ENCODE results near the gene CAPN2. TPM values are rescaled to one million over a fixed set of nuclear protein-coding genes. Genes with fewer than 3 reads are reported as not detected.

The CAPN2 gene
- total RNA-seq = 100 to 1,000 TPM; 160 to 207 (median 177) TPM

DNA sequence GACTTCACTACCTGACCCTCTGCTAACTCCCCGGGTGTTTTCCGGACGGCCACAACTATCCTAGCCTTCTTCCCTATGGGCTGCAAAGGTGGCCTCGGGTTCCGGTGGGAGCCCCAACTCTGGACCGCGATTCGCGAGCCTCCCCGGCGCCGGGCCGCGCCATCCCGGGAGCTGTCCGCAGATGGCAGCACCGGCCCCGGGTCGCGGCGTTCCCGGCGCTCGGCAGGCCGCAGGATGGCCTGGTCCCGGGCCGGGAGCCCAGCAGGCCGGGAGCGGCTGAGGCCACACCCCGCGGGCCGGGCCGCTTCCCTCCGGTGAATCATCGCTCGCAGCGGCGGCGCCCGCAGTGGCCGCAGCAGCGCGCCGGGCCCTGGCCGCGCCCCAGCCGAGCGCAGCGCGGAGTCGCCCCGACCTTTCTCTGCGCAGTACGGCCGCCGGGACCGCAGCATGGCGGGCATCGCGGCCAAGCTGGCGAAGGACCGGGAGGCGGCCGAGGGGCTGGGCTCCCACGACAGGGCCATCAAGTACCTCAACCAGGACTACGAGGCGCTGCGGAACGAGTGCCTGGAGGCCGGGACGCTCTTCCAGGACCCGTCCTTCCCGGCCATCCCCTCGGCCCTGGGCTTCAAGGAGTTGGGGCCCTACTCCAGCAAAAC is at the start of gene CAPN2:
Gene CAPN2, plus strand, starts transcription at position 346 of the 656 bp plus-strand sequence. Its CDS starts 102 bp downstream, at position 448.
- Histone ChIP-seq H3K36me3 (peaks cover 0 to 4% (median 0%) of the 10 kb centered on the region in 3 donors), H3K27me3 (no peaks in the 10 kb centered on the region), H3K4me1 (peaks cover 0 to 64% (median 43%) of the 10 kb centered on the region in 4 donors), H3K9me3 (no peaks in the 10 kb centered on the region), H3K4me3 (peak within 1 kb of the TSS; percentile 58 to 96 (median 86)), H3K27ac (peak within 1 kb of the TSS; percentile 71 to 99 (median 96))
- TF ChIP-seq EP300 (IDR thresholded peaks at IDR 0.05) (no peak), CTCF (IDR thresholded peaks at IDR 0.05) (peak; percentile 64 to 97 (median 86)), POLR2A (IDR thresholded peaks at IDR 0.05) (peak; percentile 70 to 73)
- peak; percentile 48 to 67 for DNase-seq (ENCODE audit: low spot score in 2 of 2)
- WGBS, 2 donors = 0 to 1% methylated on average over 29 to 37 of the region's 74 CpGs

DNA sequence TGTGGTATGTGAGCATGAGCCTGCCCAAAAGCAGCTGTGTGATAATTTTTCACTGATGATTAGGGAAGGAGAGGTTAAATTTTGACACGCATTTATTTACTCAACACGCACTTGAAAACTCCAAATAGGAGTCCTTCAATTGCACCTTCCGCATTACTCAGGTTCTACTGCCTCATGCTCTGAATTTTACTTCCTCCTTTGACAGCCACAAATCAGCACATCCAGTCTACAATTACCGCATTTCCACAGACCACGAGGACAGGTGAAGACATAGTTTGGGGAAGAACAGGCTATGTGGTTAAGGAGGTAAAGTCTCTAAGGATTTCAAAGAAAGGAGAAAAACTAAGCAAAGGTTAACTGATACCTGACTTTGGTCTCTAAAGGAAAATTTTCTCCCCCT is 49.4 kb upstream of the CAPN2 start:
- no peaks in the 10 kb centered on the region for H3K4me1 ChIP-seq
- H3K9me3 ChIP-seq = no peaks in the 10 kb centered on the region
- no peak for DNase-seq (ENCODE audit: low spot score in 2 of 2)
- no peaks in the 10 kb centered on the region for H3K36me3 ChIP-seq
- 67 to 69% methylated on average over 5 of the region's 5 CpGs for WGBS, 2 donors
- no peak for TF ChIP-seq CTCF (IDR thresholded peaks at IDR 0.05)
- no peak for TF ChIP-seq EP300 (IDR thresholded peaks at IDR 0.05)
- no peak for TF ChIP-seq POLR2A (IDR thresholded peaks at IDR 0.05)
- no peaks in the 10 kb centered on the region for H3K27me3 ChIP-seq
- H3K4me3 ChIP-seq = no peak overlapping the region
- no peak overlapping the region for H3K27ac ChIP-seq

DNA sequence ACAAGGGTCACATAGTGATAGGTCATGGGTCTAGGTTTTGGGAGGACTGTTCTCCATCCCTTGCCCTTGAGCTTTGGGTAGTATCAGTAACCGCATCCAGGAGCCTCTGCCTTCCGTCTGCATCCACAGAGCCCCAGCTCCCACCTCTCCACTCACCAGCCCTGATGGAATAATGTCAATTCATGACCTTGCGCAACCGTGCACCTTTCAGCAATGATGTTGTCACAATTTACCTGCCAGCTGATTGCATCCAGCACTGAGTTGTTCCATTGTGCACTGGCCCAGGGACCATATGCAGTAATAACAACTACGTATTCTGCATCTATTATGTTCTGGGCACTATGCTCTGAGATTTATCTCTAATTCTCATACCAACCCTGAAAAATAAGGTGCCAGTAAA is 48.2 kb upstream of the CAPN2 start:
- no peaks in the 10 kb centered on the region for H3K9me3 ChIP-seq
- H3K4me3 ChIP-seq = no peak overlapping the region
- H3K4me1 ChIP-seq = no peaks in the 10 kb centered on the region
- DNase-seq (ENCODE audit: low spot score in 2 of 2) = no peak
- TF ChIP-seq POLR2A (IDR thresholded peaks at IDR 0.05) (no peak), EP300 (IDR thresholded peaks at IDR 0.05) (no peak), CTCF (IDR thresholded peaks at IDR 0.05) (no peak)
- no peak overlapping the region for H3K27ac ChIP-seq
- no peaks in the 10 kb centered on the region for H3K36me3 ChIP-seq
- H3K27me3 ChIP-seq = no peaks in the 10 kb centered on the region
- 72 to 78% methylated on average over 5 of the region's 5 CpGs for WGBS, 2 donors

DNA sequence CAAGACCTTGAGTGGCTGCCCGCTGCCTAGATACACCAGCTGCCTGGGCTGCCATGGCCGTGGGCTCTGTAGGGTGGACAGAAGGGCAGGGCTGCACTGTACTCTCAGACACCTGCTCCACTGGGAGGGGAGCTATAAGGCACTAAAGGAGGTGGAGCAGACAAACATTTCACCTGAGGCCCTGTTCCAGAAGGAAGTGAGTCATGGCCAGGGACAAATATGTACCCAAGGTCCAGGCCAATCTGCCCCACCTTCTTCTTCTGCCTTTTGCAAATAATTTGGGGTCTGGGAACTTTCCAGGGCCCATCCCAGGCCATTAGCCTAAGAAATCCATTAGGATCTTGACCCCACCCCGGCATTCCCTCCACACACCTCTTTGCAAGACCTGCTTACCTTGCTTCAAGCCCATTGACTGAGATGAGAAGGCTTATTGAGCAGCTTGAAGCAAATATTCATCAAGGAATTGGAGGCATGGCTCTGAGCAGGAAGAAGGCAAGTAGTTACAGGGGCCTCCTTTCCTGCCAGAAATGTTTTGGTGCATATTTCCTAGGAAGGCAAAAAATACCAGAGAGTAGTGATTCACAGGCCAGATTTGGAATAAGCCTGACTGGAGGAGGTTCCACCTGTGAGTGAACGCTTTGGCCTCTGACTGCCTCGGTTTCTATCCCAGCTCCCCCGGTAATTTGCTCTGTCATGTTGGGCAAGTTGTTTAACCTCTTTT is 46.6 kb upstream of the CAPN2 start, which contains the start of gene CAPN8:
Gene CAPN8, minus strand, starts transcription at position 110 of the 721 bp plus-strand sequence. Its CDS starts 55 bp downstream, at position 55.
- no peak within 1 kb of the TSS for H3K27ac ChIP-seq
- no peak within 1 kb of the TSS for H3K4me3 ChIP-seq
- no peaks in the 10 kb centered on the region for H3K36me3 ChIP-seq
- no peaks in the 10 kb centered on the region for H3K27me3 ChIP-seq
- DNase-seq (ENCODE audit: low spot score in 2 of 2) = no peak
- no peaks in the 10 kb centered on the region for H3K4me1 ChIP-seq
- no peak for TF ChIP-seq EP300 (IDR thresholded peaks at IDR 0.05)
- H3K9me3 ChIP-seq = no peaks in the 10 kb centered on the region
- 73 to 77% methylated on average over 6 of the region's 6 CpGs for whole genome bisulfite sequencing, 2 donors

DNA sequence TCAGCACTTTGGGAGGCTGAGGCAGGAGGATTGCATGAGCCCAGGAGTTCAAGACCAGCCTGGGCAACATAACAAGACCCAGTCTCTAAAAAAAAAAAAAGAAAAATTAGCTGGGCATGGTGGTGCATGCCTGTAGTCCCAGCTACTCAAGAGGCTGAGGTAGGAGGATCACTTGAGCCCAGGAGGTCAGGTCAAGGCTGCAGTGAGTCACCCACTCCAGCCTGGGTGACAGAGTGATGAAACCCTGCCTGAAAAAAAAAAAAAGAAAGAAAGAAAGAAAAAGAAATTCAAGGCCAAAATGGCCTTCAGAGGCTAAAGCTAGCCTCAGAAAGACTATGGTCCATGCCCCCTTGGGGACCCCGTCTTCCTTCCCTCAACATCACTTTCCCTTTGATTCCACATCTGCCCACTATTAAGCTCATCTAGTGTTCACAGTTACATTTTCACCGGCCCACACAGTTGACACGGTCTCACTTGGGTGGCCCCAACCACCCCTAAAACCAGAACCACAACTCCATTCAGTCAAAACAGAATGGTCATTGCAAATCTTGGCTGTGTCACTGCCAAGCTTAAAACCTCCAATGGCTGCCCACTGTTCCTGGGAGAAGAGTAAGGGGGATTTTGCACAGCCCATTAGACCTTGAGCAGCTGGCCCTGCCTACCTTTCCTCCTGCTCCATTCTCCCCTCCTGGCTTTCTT is 44.7 kb upstream of the CAPN2 start:
- H3K4me3 ChIP-seq = no peak overlapping the region
- no peak for DNase-seq (ENCODE audit: low spot score in 2 of 2)
- H3K27ac ChIP-seq = no peak overlapping the region
- WGBS, 2 donors = 69 to 76% methylated on average over 3 of the region's 3 CpGs
- no peaks in the 10 kb centered on the region for H3K9me3 ChIP-seq
- H3K4me1 ChIP-seq = no peaks in the 10 kb centered on the region
- no peak for TF ChIP-seq CTCF (IDR thresholded peaks at IDR 0.05)
- TF ChIP-seq EP300 (IDR thresholded peaks at IDR 0.05) = no peak
- TF ChIP-seq POLR2A (IDR thresholded peaks at IDR 0.05) = no peak
- no peaks in the 10 kb centered on the region for H3K36me3 ChIP-seq
- H3K27me3 ChIP-seq = no peaks in the 10 kb centered on the region
